AG08396 (cell line): Measurements from ENCODE around the gene SNX12.
A peak's percentile ranks its signal among the peaks of the same experiment; 100 is the strongest.

ENCODE experiments used
- DNase-seq: peaks from one replicate; pipeline ENCODE4 v3.0.0; 2012; ENCODE audit warnings: low spot score, mixed read lengths

The SNX12 gene

DNA sequence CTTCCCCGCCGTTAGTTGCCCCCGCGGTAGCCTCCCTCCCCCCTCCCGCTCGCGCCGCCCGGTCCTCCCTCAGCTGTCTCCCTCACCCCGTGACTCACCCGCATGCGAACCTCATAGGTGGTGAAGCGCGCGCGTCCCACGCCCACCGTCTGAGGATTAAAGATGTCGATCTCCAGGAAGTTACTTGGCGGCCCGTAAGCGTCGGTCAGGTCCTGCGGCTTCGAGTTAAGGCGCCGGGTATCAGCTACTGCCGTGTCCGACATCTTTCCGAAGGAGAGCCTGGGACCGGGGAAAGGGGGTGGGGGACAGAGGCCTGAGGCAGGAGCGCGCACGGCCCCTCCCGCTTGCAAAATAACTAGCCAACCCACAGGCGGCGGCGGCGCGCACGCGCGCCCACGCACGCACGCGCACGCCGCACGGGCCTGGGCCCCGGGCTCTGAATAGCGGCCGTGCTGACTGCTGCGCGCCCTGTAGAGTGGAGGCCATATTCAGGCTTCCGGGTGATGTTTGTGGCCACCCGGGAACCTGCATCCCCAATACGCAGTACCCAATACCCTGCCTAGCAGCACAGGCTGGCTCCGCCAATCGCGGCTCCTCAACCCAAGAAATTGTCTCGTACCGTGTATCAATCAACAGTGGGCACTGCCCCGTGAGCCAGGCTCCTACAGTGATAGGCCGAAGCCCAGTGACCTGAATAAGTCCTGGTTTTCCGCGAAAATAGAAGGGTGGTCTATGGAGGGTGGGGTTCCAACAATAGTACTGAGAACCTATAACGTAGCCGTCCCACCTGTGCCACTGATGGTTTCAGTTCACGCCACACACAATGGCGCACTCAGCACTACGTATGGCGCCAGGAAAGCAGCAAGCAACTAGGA lies at the start of gene SNX12:
Gene SNX12, minus strand, starts transcription at position 291 of the 875 bp plus-strand sequence. Its CDS starts 28 bp downstream, at position 263.
- DNase-seq, result peak; percentile 91

DNA sequence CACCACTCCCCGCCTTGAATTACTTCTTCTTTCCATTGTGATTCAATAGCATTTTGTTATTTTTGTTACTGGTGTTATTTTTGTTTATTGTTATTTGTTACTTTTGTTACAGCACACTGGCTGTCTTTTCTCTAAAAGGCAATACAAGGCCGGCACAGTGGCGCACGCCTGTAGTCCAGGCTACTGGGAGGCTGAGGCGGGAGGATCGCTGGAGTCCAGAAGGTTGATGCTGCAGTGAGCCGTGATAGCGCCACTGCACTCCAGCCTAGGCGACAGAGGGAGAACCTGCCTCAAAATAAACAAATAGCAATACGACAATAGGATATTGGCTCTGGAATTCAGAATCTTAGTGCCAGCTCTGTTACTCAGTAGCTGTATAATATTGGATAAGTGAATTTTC lies 49.2 kb upstream of the SNX12 start:
- no peak for DNase-seq

DNA sequence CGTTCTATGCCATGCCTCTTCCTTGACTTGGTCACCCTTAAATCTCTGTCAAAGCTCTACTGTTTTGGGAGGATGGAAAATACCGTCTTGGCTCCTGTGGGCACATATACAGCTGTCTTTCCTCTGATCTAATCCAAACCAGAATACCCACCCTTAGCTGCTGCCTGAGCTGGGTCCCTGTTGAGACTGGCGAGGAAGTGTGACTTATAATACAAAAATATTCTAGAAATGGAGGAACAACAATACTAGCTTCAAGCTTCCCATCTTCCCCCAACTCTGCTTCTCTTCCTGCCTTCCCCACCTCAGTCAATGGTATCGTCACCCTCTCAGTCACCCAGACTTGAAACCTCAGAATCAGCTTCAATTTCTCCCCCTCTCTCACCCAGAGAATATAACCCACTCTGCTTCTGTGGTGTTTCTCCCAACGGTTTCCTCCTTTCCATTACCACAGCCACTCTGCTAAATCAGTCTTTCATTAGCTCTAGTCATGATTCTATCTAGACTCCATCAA lies 43.8 kb upstream of the SNX12 start:
- no peak for DNase-seq

- DNase-seq, result no peak
These were observed 43.2 kb upstream of the SNX12 start, which contains the start of gene IL2RG for GRCh38 chrX:71111141-71111843. Gene IL2RG, minus strand, starts transcription at chrX:71111577. Its CDS starts 38 bp downstream, at chrX:71111539.

GRCh38 chrX:71109051-71109450 lies 40.9 kb upstream of the SNX12 start:
- DNase-seq, result no peak

DNA sequence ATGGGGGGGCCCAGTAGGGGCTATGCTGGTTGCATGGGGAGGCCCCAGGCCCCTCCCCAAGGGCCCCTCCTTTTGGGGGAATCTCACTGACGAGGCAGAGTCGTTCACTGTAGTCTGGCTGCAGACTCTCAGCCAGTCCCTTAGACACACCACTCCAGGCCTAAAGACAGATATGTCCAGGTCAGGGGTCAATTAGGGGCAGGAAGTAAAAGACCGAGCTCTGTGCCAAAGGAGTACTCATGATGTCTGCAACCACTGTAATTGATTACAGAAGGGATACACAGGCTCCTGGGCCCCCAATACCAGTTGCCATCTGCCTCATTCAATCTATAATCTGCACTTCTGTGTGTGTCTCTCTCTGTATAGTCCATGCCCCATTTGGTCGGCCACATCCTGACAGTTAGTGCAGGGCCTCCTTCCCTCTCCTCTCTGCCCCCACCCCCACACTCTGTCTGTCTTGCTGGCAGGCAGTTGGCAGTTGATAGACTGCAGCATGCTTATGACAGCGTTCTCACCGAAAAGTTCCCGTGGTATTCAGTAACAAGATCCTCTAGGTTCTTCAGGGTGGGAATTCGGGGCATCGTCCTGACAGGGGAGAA lies 39.7 kb upstream of the SNX12 start:
- DNase-seq, result no peak

- no peak for DNase-seq
These were observed 39.1 kb upstream of the SNX12 start for GRCh38 chrX:71107245-71107644.

DNA sequence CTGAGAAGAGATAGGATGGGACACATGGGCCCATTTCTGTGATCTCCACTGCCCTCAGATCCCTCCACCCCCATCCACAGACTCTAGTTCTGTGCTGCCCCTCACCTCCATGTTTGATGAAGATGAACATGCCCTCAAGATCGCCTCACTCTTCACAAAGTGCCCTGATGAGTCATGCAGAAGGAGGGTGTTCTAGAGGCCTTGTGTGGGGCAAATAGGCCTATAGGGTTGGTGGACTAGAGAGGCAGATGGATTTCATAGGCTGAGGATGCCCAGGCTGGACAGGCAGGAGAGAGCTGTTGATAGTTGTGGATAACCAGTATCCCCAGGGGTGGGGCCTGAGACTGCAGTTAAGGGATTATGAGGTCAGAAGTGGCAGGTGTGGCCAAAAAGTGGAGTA lies 38.3 kb upstream of the SNX12 start, which contains the start of gene CXorf65:
Gene CXorf65, minus strand, starts transcription at position 314 of the 400 bp plus-strand sequence. Its CDS starts 184 bp downstream, at position 130.
- DNase-seq, result no peak

- no peak for DNase-seq
These were observed 37.5 kb upstream of the SNX12 start for GRCh38 chrX:71105628-71106027.

DNA sequence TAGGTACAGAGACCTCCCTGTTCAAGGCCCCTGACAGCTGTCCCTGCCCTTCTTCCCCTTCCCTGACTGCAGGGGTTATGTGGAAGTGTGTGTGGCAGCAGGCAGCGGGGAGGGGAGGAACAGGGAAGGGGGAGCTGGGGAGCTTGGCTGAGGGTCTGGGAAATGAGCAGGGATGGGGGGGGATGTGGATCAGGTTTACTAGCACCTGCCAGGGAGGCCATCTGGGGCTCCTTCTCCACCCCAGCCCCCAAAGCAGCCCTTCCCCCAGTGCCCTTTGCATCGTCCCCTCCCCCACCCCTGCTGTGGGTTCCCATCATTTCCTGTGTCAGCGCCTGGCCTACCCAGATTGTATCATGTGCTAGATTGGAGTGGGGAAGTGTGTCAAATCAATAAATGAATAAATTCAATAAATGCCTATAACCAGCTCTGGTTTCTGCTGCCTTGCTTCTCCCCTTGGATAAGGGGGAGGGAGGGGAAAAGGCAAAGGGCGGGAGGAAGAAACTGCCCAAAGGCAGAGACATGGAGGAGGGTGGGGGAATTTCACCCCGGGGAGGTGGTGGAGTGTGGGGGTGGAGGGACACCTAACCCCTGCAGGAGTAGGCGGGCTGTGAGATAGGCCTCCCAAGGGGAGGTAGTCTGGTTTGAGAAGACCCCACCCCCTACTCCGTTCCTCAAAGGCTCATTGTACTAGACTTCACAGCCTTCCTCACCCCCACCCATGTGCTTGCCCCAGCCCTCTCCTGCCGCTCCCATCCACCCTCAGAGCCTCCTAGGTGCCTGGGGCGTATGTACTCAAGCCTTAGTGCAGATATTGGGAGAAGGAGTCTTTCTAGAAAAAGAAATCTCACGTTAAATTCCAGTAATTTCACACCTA lies 35.2 kb upstream of the SNX12 start:
- no peak for DNase-seq

GRCh38 chrX:71102292-71102691 lies 34.2 kb upstream of the SNX12 start:
- DNase-seq, result no peak

DNA sequence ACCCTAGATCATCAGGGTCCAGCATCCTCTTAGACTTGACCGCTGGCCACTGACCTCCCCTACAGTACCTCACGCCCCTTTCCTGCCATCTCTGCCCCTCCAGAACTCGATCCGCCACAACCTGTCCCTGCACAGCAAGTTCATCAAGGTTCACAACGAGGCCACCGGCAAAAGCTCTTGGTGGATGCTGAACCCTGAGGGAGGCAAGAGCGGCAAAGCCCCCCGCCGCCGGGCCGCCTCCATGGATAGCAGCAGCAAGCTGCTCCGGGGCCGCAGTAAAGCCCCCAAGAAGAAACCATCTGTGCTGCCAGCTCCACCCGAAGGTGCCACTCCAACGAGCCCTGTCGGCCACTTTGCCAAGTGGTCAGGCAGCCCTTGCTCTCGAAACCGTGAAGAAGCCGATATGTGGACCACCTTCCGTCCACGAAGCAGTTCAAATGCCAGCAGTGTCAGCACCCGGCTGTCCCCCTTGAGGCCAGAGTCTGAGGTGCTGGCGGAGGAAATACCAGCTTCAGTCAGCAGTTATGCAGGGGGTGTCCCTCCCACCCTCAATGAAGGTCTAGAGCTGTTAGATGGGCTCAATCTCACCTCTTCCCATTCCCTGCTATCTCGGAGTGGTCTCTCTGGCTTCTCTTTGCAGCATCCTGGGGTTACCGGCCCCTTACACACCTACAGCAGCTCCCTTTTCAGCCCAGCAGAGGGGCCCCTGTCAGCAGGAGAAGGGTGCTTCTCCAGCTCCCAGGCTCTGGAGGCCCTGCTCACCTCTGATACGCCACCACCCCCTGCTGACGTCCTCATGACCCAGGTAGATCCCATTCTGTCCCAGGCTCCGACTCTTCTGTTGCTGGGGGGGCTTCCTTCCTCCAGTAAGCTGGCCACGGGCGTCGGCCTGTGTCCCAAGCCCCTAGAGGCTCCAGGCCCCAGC lies 32.7 kb upstream of the SNX12 start:
- DNase-seq, result no peak

DNA sequence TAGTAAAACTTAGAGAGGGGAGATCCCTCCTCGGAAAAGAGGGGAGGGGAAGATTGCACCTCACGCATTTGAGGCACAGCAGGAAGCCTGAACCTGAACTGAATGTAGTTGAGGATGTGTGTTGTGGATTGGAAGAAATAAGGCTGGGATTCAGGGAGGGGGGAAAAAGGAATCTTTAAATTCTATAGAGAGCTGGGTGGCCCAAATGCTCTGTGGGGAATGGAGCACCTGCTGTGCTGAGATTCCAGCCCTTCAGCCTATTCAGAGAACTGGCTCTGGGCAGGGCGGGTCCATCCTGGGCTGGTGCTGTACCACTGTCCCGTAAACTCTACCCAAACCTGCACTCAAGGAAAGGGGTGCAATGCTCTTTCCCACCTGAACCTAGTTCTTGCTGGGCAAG lies 31.6 kb upstream of the SNX12 start:
- no peak for DNase-seq

- no peak for DNase-seq
These were observed 30.9 kb upstream of the SNX12 start for GRCh38 chrX:71098951-71099506.

DNA sequence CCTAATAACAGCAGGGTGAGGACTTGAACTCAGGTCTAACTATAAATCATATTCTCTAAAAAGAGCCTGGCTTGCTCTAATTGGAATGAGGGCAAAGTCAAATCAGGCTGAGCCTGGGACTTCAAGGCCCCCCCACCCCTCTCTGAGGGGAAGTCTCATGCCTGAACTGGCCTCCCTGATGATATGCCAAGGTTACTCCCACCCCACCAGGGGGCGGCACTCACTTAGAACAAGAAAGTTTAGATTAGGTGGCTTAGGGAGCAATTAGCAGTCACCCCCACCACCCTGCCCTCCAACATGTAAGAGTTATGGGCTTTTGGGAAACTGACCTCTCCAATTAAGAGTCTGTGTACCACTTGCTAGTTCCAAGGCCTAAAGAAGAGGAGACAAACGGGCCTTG lies 30.2 kb upstream of the SNX12 start:
- DNase-seq, result peak; percentile 25

- DNase-seq, result no peak
These were observed 28.6 kb upstream of the SNX12 start for GRCh38 chrX:71096760-71097032.

DNA sequence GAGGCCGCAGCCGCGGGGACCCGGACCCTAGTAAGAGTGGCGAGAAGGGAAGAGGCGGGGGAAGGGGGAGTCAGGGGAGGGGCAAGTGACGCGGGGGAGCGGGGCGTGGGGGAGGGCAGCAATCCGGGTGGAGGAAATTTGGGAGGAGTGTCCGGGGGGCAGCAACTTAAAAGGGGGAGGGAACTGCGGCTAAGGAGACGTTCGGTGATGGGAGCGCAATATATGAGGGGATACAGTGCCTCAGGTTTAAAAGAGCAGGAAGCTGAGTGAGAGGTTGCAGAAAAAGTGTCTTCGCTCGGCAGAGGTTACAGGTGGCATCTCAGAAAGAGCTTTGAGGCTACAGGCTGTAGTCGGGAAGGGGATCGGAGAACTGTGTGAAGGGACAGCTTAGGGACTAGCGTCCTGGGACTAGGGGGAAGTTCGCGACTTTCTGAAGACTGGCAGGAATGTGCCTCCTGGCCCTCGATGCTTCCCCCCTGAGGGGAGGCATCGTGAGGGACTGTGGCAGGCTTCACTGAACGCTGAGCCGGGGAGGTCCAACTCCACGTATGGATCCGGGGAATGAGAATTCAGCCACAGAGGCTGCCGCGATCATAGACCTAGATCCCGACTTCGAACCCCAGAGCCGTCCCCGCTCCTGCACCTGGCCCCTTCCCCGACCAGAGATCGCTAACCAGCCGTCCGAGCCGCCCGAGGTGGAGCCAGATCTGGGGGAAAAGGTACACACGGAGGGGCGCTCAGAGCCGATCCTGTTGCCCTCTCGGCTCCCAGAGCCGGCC lies 28.0 kb upstream of the SNX12 start:
- no peak for DNase-seq

GRCh38 chrX:71095555-71095980 lies 27.4 kb upstream of the SNX12 start, which contains the start of gene FOXO4:
Gene FOXO4, plus strand, starts transcription at chrX:71095851. Its CDS starts 678 bp downstream, at chrX:71096529.
- DNase-seq, result peak; percentile 87

DNA sequence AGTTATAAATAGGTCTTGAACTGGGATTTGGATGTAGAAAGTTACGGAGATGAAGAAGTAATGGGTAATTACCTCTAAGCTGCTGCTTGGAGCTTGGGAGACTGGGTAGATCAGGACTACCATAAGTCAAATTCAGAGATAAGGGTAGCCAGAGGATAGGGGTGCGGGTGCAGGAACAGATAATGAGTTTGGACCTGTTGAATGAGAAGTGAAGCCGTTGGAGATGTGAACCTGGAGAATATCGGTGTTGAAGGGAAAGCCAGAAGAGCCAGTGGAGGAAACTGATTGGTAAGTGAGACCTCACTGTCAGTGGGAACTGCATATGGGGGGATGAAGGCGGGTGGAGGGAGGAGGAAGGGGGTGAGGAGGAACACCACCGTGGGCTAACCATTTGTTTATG lies 26.9 kb upstream of the SNX12 start:
- no peak for DNase-seq
